G401 (cell line): ENCODE data around the gene AMOTL2. TPM values are rescaled to one million over a fixed set of nuclear protein-coding genes. Genes with fewer than 3 reads are reported as not detected.

Experiments
- DNase-seq: peaks from one replicate; pipeline ENCODE4 v3.0.0-alpha.2; 2015; ENCODE audit warnings: low spot score
- in situ Hi-C: cut with HindIII; loops from 2 replicates; pipeline ENCODE4 v1.10.0; 2016; ENCODE audit warnings: low sequenced_read_pairs, mixed read lengths
- total RNA-seq: library from RNA; depleted of rRNA; stranded (reverse); fragments of >200 nt; shearing (Covaris generic); gene quantifications from 2 replicates; pipeline ENCODE4 v1.2.3, GENCODE V29; 2014; rRNA removed

Gene AMOTL2
- total RNA-seq, 1 experiment from 2014 or later = 190 TPM

GRCh38 chr3:134309987-134310700, 64.1 kb downstream of the AMOTL2 start:
- in situ Hi-C loops = no loop called here
- no peak for DNase-seq

- DNase-seq = peak; percentile 87
- in situ Hi-C loops = no loop called here
These were observed 65.8 kb downstream of the AMOTL2 start for GRCh38 chr3:134308350-134308891.

DNA sequence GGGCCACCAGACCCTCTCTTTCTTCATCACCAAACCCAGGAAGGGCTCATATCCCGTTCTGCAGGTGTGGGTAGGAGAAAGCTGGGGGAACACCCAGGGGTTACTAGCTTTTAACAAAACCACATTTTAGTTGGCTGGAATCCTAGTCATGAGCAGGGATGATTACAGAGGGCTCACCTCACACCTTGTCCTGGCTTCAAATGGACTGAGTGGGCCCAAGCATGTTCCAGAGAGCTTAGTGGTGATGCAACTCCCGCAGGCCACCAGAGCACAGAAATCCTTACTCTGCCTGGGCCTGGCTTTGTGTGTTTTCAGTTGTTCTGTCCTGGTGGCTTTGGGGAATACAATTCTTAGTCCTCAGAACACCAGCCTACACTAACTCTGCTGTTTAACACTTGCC, 66.8 kb downstream of the AMOTL2 start:
- DNase-seq = no peak
- in situ Hi-C loops = no loop called here

- in situ Hi-C loops = no loop called here
- DNase-seq = no peak
These were observed 67.9 kb downstream of the AMOTL2 start for GRCh38 chr3:134306320-134306719.

Other genes starting within 250 kb of the AMOTL2 start
- gene RYK, start 123.6 kb downstream of the AMOTL2 start, total RNA-seq = 88.1 and 131 TPM in 2 replicates
- gene ANAPC13, start 111.5 kb upstream of the AMOTL2 start, total RNA-seq = 120 and 127 TPM in 2 replicates
- gene CEP63, start 111.6 kb upstream of the AMOTL2 start, total RNA-seq = 9.7 and 16.8 TPM in 2 replicates